Muscle layer of duodenum (tissue), 2 donors: Measurements from ENCODE around the gene BLOC1S6.

Experiments
- H3K27ac ChIP-seq: one replicate; pipeline ENCODE4 v1.7.0; 2013; ENCODE audit warnings: mild to moderate bottlenecking, low read length
- H3K27me3 ChIP-seq: one replicate; pipeline ENCODE4 v1.7.0; 2013; ENCODE audit warnings: low read depth, mild to moderate bottlenecking, control low read depth, low read length
- H3K36me3 ChIP-seq, 2 donors: one replicate each; pipeline ENCODE4 v1.7.0; 2013; ENCODE audit warnings: low read length in 2 of 2, control low read depth in 1 of 2, mild to moderate bottlenecking in 1 of 2; ENCODE audit not compliant: insufficient read depth in 2 of 2, control insufficient read depth in 1 of 2
- H3K4me1 ChIP-seq, 2 donors: one replicate each; pipeline ENCODE4 v1.7.0; 2013; ENCODE audit warnings: low read length in 2 of 2, mild to moderate bottlenecking in 2 of 2, control low read depth in 1 of 2, moderate library complexity in 1 of 2; ENCODE audit not compliant: insufficient read depth in 2 of 2, control insufficient read depth in 1 of 2
- H3K4me3 ChIP-seq, 2 donors: one replicate each; pipeline ENCODE4 v1.7.0; 2013; ENCODE audit warnings: low read length in 2 of 2, low read depth in 1 of 2, mild to moderate bottlenecking in 1 of 2
- H3K9me3 ChIP-seq, 2 donors: one replicate each; pipeline ENCODE4 v1.7.0; 2013; ENCODE audit warnings: low read length in 2 of 2, control low read depth in 1 of 2, mild to moderate bottlenecking in 1 of 2; ENCODE audit not compliant: control insufficient read depth in 1 of 2
- donor health status: healthy.

The BLOC1S6 gene

DNA sequence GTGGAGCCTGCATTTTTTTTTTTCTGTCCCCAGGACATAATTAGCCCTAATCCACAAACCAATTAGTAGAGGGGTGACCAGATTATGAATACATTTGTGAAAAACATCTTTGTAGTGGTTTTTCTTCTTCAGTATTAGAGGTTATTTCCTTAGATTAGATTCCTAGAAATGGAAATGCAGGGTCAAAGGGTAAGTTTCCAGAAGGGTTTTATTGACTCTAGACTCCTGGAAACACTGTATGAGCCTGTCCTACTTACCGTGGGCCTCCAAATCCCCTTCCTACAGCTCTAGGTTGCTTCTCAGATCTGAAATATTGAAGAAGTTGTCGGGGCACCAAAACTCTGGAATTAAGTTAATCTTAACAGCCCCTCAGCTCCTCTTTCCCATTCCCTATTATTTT lies 70.1 kb downstream of the BLOC1S6 start:
- H3K4me3 ChIP-seq = no peak overlapping the region
- no peak overlapping the region for H3K27ac ChIP-seq
- no peaks in the 10 kb centered on the region for H3K9me3 ChIP-seq
- no peaks in the 10 kb centered on the region for H3K27me3 ChIP-seq
- H3K4me1 ChIP-seq = peaks cover 0 to 19% of the 10 kb centered on the region in 2 donors
- peaks cover 8% of the 10 kb centered on the region in 2 donors for H3K36me3 ChIP-seq

DNA sequence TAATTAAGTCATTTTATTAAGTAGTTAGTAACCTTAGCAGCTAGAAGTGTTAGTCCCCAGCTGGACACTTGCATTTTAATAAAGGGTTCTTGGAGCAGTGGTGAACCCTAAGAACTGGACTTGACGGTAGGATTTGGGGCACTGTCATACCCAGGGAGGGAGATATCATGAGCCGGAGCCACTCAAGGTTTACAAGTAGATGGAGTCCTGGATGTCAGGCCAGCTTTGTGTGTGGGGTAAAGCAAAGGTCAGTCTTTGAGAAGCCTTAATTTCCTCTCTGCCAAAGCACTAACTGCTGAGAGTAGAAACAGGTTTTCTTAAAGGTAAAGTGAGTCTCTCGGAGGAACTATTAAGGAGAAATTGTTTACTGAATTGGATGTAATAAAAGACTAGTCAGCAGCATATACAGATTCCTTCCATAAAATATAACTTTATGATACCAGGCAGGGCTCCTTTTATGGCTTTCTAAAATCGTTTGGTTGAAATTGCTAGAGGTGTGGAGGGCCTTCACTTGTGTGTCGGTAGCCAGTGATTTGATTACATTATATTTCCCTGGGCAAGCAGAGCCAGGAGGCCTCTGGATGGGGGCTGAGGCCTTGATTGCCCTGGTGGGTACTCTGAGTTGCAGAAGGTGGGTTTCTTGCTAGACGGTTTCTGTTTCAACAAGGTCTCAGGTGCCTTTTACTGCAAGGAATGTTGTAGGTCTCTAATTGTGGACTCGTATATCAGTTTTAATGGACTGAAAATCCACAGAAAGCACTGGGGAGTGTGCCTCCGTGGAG lies 70.8 kb downstream of the BLOC1S6 start:
- H3K27ac ChIP-seq = peak overlapping the region; percentile 13
- H3K36me3 ChIP-seq = peaks cover 14 to 15% of the 10 kb centered on the region in 2 donors
- H3K27me3 ChIP-seq = no peaks in the 10 kb centered on the region
- peaks cover 0 to 19% of the 10 kb centered on the region in 2 donors for H3K4me1 ChIP-seq
- no peak overlapping the region for H3K4me3 ChIP-seq
- no peaks in the 10 kb centered on the region for H3K9me3 ChIP-seq
